PC-3 (cell line): ENCODE data around the gene TMBIM1.

Experiments used
- CTCF ChIP-seq: fragments of 300-600 bp; sonication (generic); conservative IDR thresholded peaks from 2 replicates; pipeline ENCODE4 v1.5.1; 2017; ENCODE audit warnings: antibody characterized with exemption, low read depth, mild to moderate bottlenecking, low read length
- EZH2 ChIP-seq: fragments of 300-600 bp; sonication (generic); IDR thresholded peaks from one replicate; pipeline ENCODE4 v1.6.1; 2017; ENCODE audit warnings: antibody characterized with exemption, mild to moderate bottlenecking, low read length; ENCODE audit not compliant: unreplicated experiment

GRCh38 chr2:218274586-218274985, 17.7 kb downstream of the TMBIM1 start:
- TF ChIP-seq CTCF (no peak), EZH2 (no peak)
